Lung microvascular endothelial cell (primary cell): ENCODE results near the gene TRPM8. TPM values are rescaled to one million over a fixed set of nuclear protein-coding genes. Genes with fewer than 3 reads are reported as not detected.

Experiments
- DNase-seq, 2 donors: peaks; one replicate each; pipeline versions ENCODE4 v3.0.0 to v3.0.0-alpha.2; 2010; ENCODE audit warnings: low read depth in 2 of 2
- total RNA-seq: library from RNA; depleted of rRNA; stranded (reverse); fragments of >200 nt; gene quantifications from 2 replicates; pipeline ENCODE4 v1.2.1, GENCODE V29; 2014

Gene TRPM8
- total RNA-seq, 1 donor from 2014 or later = not detected

GRCh38 chr2:234001380-234002160 is 84.4 kb downstream of the TRPM8 start:
- DNase-seq = no peak

GRCh38 chr2:234002281-234002680 is 85.1 kb downstream of the TRPM8 start:
- no peak for DNase-seq

DNA sequence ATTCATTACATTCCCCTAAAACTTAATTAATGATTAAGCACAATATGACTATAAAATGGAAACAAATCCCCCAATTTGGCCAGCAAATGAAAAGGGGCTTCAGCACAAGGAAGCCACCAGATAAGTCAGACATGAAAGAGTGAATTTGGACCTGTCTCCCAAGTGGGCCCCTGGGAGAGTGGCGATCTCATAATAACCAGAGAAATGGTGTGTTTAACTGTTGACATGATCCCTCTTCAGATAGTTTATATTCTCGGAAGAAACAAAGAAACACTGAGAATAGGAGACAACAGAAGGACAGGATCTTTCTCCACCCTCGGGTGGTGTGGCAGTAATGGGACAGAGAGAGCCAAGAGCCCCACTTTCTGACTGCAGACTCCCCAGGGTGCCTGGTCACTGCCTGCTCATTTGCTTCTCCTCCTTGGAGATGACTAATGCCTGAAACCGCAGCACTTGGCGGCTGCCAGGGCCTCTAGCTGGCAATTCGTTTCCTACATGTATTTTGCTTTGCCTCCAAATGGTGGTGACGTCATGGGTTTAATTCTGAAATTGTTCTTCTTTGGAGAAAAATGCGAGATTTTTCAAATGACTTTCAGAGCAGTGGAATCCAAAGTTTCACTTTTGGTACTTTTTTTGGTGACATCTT is 86.9 kb downstream of the TRPM8 start:
- peak in 1 of 2 donors; percentile 74 for DNase-seq

DNA sequence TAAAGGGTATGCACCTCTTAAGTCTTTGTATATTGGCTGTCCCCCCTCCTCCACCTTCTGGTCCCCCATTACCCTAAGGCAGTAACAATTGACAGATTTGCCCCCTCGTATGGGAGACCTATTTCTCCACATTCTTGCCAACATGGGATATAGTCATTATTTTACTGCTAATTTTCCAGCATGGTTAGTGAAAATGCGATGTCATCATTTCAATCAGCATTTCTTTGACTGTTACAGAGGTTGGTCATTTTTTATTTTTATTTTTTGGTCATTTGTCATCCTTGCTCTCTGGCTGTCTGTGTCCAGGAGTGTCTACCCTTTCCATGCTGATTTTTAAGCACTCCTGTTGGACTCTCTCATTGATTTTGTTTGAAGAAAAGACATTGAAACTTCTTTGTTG is 88.0 kb downstream of the TRPM8 start:
- DNase-seq = no peak

DNA sequence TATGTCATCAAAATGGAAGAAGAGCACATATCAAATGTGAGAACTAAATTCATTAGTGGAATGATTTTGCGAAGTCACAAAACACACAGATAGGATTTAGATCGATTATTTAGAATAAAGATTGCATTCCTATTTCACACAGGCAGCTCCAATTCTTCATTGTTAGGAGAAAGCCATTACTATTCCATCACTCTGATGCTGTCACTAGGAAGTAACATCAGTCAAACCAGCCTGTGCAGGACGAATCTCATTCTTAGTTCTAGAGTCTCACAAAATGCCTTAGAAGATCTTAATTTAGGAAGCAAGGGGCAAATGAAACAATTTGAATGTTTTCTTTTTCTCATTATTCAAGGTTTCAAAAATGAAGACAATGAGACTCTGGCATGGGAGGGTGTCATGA is 89.3 kb downstream of the TRPM8 start:
- DNase-seq = no peak

- DNase-seq = no peak
Observed at GRCh38 chr2:234014427-234014826, 97.3 kb downstream of the TRPM8 start.

DNA sequence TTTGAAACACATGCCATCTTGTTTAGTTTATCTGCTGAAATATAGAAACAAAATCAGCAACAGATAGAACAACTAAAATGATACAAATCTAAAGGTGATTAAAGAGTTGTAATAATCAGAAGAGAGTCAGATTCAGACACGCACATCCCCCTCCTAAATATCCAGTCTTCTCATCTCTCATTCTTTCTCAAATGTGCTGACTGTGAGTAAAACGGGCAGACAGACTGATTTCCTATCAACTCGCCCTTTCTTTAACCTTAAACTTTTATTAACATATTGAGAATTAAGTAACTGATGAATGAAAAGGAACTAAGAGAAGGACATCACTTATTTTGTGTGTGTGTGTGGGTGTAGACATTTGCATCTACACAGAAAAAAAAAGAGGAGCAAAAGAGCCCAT is 98.7 kb downstream of the TRPM8 start:
- DNase-seq = no peak

DNA sequence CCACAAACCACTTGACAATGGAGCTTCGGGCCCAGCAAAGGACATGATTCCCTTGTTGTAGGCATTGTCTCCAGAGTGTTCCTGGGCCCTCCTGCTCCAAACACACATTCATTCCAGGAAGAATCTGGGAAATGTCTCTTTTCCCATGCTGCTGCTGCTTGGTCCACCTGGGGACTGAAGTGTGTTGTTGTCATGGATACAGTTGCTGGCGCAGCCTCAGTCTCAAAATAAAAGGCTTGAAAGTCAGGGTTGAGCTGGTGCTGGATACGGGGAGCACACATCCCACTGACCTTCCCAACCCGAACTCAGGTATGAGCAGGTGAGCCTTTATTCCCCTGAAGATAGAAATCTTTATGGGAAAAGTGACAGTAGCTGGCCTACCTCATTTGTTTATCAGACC is 102.7 kb downstream of the TRPM8 start:
- no peak for DNase-seq

DNA sequence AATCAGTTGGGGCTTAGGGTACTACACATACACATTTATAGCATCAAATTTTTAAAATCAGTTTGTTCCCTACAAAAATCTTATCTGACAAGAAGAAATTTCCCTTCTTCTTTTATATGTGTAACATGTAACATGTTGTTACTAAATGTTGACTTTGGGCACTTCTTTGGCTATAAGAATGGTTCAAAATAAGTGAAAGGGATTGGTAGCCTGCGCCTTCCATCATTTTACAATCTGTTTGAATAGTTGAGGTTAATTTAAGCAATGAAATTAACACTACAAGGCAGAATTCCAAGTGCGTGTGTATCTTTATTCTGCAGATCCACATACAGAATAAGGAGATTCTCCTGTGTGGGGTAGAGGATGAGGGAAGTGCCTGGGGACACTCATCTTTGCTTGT is 103.2 kb downstream of the TRPM8 start:
- DNase-seq = no peak

- DNase-seq = no peak
Observed at GRCh38 chr2:234022424-234022823, 105.3 kb downstream of the TRPM8 start.

DNA sequence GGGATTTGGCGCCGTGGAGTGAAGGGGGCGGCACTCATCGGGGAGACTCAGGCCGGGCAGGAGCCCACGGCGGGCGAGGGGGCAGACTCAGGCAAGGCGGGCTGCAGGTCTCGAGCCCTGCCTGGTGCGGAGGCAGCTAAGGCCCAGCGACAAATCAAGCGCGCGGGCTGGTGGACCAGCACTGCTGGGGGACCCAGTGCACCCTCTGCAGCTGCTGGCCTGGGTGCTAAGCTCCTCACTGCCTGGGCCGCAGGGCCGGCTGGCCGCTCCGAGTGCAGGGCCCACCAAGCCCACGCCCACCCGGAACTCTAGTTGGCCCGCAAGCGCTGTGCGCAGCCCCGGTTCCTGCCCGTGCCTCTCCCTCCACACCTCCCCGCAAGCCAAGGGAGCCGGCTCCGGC is 107.1 kb downstream of the TRPM8 start:
- no peak for DNase-seq

GRCh38 chr2:234025466-234025865 is 108.3 kb downstream of the TRPM8 start:
- no peak for DNase-seq

GRCh38 chr2:234025891-234026401 is 108.8 kb downstream of the TRPM8 start:
- DNase-seq = peak in 1 of 2 donors; percentile 7

- no peak for DNase-seq
Observed at GRCh38 chr2:234026693-234027254, 109.6 kb downstream of the TRPM8 start.

- DNase-seq = no peak
Observed at GRCh38 chr2:234027641-234028040, 110.5 kb downstream of the TRPM8 start.

GRCh38 chr2:234029150-234029733 is 112.1 kb downstream of the TRPM8 start:
- no peak for DNase-seq

DNA sequence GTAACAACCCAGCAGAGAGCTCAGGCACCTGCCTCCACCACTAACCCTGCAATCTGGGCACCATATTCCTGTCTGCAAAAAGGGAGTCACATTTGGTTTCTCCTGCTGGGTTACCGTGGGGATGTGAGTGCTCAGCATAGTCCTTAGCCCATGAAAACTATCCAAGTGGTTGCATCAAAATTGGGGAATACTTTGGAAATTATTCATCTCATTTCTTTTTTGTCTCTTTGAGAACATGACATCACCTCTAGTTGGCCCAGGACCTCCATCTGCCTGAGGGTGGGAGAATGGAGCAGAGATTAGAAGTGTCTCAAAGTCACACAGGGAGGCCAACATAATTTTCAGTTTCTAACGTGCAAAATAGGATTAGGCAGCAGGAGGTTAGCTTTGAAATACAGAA is 114.0 kb downstream of the TRPM8 start:
- no peak for DNase-seq

DNA sequence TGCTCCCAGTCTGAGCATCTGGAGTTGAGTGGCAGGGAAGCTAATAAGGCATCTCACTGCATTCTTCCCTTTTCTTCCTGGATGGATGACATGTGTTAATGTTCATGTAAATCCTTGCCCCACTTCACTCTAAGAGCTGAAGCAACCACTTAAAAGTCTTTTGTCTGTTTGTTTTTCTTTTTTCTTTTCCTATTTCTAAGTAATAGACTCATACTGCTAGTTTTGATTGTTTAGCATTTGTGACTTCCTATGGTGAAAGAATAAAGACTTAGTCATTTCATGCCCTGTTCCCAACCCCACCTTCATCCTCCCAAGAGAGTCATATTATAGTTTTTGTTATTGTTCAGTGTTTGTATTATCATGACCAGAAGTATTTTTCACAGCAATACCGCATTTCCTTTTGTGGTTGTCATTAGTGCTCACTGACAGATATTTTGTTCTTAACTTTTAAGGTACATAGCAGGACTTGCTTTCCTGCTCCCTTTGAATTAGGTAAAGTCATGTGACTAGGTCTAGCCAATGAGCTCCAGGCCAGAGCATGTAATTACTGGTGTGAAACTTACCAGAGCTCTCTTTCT is 115.2 kb downstream of the TRPM8 start:
- peak in 1 of 2 donors; percentile 61 for DNase-seq

GRCh38 chr2:234033174-234033573 is 116.0 kb downstream of the TRPM8 start:
- no peak for DNase-seq

DNA sequence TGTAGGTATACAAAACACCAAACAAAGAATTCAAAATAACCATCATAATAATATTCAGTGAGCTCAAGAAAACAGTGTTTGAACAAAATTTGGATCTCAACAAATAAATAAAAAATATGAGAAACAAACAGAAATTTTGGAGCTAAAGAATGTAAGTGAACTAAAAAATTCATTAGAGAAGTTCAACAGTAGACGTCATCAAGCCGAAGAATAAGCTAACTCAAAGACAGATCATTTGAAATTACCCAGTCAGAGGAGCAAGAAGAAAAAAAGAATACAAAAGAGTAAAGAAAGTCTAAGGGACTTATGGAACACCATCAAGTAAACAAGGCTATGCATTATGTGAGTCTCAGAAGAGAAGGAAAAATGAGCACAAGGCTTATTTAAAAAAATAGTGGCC is 116.7 kb downstream of the TRPM8 start:
- DNase-seq = no peak

GRCh38 chr2:234038076-234038802 is 121.1 kb downstream of the TRPM8 start:
- no peak for DNase-seq
